Activated CD8-positive, alpha-beta T cell treated with anti-CD3 and anti-CD28 coated beads for 36 hours (primary cell): ENCODE data around the gene RAB8B. TPM values are rescaled to one million over a fixed set of nuclear protein-coding genes. Genes with fewer than 3 reads are reported as not detected.

ENCODE experiments used
- ATAC-seq: fragments of 200-7000 bp; cut with Tn5 transposase; one replicate; pipeline ENCODE4 v1.10.0; 2021; ENCODE audit warnings: mild to moderate bottlenecking, moderate library complexity
- CTCF ChIA-PET: fragments of 350-600 bp; sonication (Branson Sonifier 250); formaldehyde crosslinking; loops from one replicate; lab custom pipeline; 2021; ENCODE audit warnings: antibody characterized with exemption; lab: Charles Lee
- POLR2A ChIA-PET: fragments of 350-600 bp; sonication (Branson Sonifier 250); formaldehyde crosslinking; loops from one replicate; lab custom pipeline; 2021; ENCODE audit warnings: antibody characterized with exemption; lab: Charles Lee
- DNase-seq: peaks from one replicate; pipeline ENCODE4 v3.0.0-alpha.2; 2020
- H3K27ac Mint-ChIP-seq: one replicate; pipeline ENCODE4 v1.8.0; 2021; ENCODE audit warnings: mild to moderate bottlenecking, mixed read lengths
- H3K27me3 Mint-ChIP-seq: one replicate; pipeline ENCODE4 v1.8.0; 2021; ENCODE audit warnings: mixed read lengths
- H3K36me3 Mint-ChIP-seq: one replicate; pipeline ENCODE4 v1.8.0; 2021; ENCODE audit warnings: low read depth, mixed read lengths
- H3K4me1 Mint-ChIP-seq: one replicate; pipeline ENCODE4 v1.8.0; 2021; ENCODE audit warnings: low read depth, mixed read lengths
- H3K4me3 Mint-ChIP-seq: one replicate; pipeline ENCODE4 v1.8.0; 2021; ENCODE audit warnings: mild to moderate bottlenecking, moderate library complexity, mixed read lengths
- H3K9me3 Mint-ChIP-seq: one replicate; pipeline ENCODE4 v1.8.0; 2021; ENCODE audit warnings: mixed read lengths
- intact Hi-C: fragments of 100-400 bp; cut with micrococcal nuclease; formaldehyde crosslinking; loops from one replicate; pipeline ENCODE4 v1.10.0; 2022
- total RNA-seq, 2 experiments: library from RNA; stranded (reverse); gene quantifications; one replicate each; pipeline ENCODE4 v1.2.3, GENCODE V29; 2021
- TF ChIP-seq, protein P1 (sequence below): fragments of 200-600 bp; IDR thresholded peaks from one replicate; pipeline ENCODE4 v1.8.0; 2022; ENCODE audit warnings: antibody characterized with exemption, mild to moderate bottlenecking

RAB8B gene
- total RNA-seq, 2 experiments from 2014 or later: 252 to 261 TPM

DNA sequence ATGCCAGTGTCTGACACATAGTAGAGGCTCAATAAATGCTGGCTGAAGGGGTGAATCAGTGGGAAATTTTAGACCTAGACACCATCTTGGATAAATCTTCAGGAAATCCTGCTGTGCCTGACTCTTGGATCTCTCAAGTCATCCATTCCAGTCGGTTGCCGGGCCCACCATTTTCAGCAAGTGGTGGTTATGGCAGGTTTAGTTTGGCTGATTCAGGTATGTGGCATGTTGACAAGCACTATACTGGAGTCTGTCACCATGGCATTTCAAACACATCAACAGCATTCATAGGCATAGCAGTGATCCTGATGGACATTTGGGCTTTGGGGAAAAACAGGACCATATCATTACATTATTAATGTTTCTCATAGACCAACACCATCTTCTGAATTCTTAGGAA lies 62.3 kb downstream of the RAB8B start:
- POLR2A ChIA-PET: no interaction called here
- ATAC-seq (no peak), DNase-seq (no peak)
- Mint-ChIP-seq H3K9me3 (no peaks in the 10 kb centered on the region), H3K36me3 (peaks cover 76% of the 10 kb centered on the region), H3K4me1 (peaks cover 26% of the 10 kb centered on the region), H3K27me3 (no peaks in the 10 kb centered on the region), H3K27ac (peak overlapping the region; percentile 57), H3K4me3 (no peak overlapping the region)
- CTCF ChIA-PET: interaction anchor here (1.2 to 1.4 kb wide), 3 partner anchors 14 to 204 kb away, joined by 3 read pairs; no protein-coding TSS in a partner anchor
- intact Hi-C loops: no loop called here
- TF ChIP-seq, protein P1, sequence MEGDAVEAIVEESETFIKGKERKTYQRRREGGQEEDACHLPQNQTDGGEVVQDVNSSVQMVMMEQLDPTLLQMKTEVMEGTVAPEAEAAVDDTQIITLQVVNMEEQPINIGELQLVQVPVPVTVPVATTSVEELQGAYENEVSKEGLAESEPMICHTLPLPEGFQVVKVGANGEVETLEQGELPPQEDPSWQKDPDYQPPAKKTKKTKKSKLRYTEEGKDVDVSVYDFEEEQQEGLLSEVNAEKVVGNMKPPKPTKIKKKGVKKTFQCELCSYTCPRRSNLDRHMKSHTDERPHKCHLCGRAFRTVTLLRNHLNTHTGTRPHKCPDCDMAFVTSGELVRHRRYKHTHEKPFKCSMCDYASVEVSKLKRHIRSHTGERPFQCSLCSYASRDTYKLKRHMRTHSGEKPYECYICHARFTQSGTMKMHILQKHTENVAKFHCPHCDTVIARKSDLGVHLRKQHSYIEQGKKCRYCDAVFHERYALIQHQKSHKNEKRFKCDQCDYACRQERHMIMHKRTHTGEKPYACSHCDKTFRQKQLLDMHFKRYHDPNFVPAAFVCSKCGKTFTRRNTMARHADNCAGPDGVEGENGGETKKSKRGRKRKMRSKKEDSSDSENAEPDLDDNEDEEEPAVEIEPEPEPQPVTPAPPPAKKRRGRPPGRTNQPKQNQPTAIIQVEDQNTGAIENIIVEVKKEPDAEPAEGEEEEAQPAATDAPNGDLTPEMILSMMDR: no peak

GRCh38 chr15:63252292-63252691 lies 62.9 kb downstream of the RAB8B start:
- Mint-ChIP-seq H3K4me3 (no peak overlapping the region), H3K4me1 (peaks cover 22% of the 10 kb centered on the region), H3K27ac (peak overlapping the region; percentile 34), H3K27me3 (no peaks in the 10 kb centered on the region), H3K36me3 (peaks cover 74% of the 10 kb centered on the region), H3K9me3 (no peaks in the 10 kb centered on the region)
- DNase-seq: no peak
- POLR2A ChIA-PET: no interaction called here
- intact Hi-C loops: no loop called here
- CTCF ChIA-PET: interaction anchor here (1.2 to 1.3 kb wide), 2 partner anchors 13 to 44 kb away, joined by 3 read pairs; no protein-coding TSS in a partner anchor
- TF ChIP-seq, protein P1: no peak
- ATAC-seq: no peak

DNA sequence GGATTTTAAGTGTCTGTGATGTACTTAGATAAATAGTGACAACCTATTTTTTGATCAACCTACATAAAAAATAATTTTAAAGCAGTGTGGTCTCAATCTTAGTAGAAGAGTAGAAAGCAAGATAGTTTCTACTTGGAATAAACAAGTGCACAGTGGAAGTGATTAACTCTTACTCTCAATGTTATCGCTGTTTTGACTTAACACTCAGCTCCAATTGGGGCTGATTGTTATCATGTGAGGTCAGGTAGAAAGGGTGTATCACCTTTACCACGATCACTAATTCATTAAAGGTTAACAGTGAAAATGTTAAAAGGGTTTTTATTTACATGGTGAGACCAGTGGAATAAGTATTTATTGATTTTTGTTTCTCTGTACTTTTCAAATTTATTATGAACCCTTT lies 65.6 kb downstream of the RAB8B start:
- TF ChIP-seq, protein P1: no peak
- intact Hi-C loops: no loop called here
- H3K36me3 Mint-ChIP-seq: peaks cover 73% of the 10 kb centered on the region
- CTCF ChIA-PET: interaction anchor here (0.7 kb wide), 1 partner anchor 72 kb away, joined by 3 read pairs; no protein-coding TSS in a partner anchor
- H3K9me3 Mint-ChIP-seq: no peaks in the 10 kb centered on the region
- H3K4me1 Mint-ChIP-seq: peaks cover 22% of the 10 kb centered on the region
- ATAC-seq (no peak), DNase-seq (no peak)
- H3K4me3 Mint-ChIP-seq: no peak overlapping the region
- no peak overlapping the region for H3K27ac Mint-ChIP-seq
- no peaks in the 10 kb centered on the region for H3K27me3 Mint-ChIP-seq
- POLR2A ChIA-PET: no interaction called here

GRCh38 chr15:63255489-63255990 lies 66.1 kb downstream of the RAB8B start:
- ChIA-PET CTCF (interaction anchor here (1.2 kb wide), 1 partner anchor 208 kb away, joined by 3 read pairs; no protein-coding TSS in a partner anchor), POLR2A (no interaction called here)
- peaks cover 72% of the 10 kb centered on the region for H3K36me3 Mint-ChIP-seq
- TF ChIP-seq, protein P1: no peak
- H3K27ac Mint-ChIP-seq: peak overlapping the region; percentile 39
- intact Hi-C loops: no loop called here
- DNase-seq (no peak), ATAC-seq (no peak)
- H3K4me1 Mint-ChIP-seq: peaks cover 22% of the 10 kb centered on the region
- H3K4me3 Mint-ChIP-seq: no peak overlapping the region
- H3K9me3 Mint-ChIP-seq: no peaks in the 10 kb centered on the region
- no peaks in the 10 kb centered on the region for H3K27me3 Mint-ChIP-seq

DNA sequence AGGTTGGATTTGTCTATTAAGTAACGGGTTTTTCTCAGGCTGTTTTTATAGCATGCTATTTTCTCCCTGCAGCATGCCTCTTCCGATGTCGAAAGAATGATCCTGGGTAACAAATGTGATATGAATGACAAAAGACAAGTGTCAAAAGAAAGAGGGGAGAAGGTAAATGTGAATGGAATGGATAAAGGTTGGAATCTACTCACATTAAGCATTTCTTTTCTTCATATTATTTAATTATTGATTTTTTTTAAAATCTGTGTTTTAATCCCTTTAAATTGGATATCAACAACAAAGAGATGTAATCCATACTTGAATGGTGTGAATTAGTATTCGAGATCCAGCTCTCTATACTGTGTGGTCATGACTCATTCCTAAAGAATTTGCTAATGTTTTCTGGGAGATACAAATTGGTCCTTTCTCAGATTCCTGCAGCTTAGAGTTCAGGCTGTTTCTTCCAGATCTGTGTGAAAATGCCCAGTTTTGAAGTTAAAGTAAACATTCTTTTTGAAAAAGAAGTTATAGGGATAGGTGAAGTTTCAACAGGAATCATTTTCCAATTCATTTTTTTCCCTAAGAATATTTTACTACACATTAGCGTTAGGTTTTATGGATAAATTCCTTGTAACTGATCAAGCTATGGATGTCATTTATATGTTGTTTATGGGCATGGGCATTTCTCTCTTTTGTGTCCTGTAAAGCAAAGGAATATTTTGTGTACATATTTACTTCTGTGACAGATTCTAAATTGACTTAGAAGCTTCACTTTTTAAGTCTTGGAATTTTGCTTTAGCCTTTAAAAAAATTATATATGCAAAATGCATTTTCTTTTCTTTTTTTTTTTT lies 67.2 kb downstream of the RAB8B start:
- H3K27me3 Mint-ChIP-seq: no peaks in the 10 kb centered on the region
- POLR2A ChIA-PET: interaction anchor here (0.8 kb wide), 1 partner anchor 16 kb away, joined by 4 read pairs; no protein-coding TSS in a partner anchor

More for the DNA sequence above, 67.2 kb downstream of the RAB8B start:
- H3K9me3 Mint-ChIP-seq: no peaks in the 10 kb centered on the region
- intact Hi-C loops: no loop called here
- ATAC-seq (no peak), DNase-seq (no peak)
- peaks cover 70% of the 10 kb centered on the region for H3K36me3 Mint-ChIP-seq
- H3K27ac Mint-ChIP-seq: no peak overlapping the region
- TF ChIP-seq, protein P1: no peak
- no peak overlapping the region for H3K4me3 Mint-ChIP-seq
- peaks cover 22% of the 10 kb centered on the region for H3K4me1 Mint-ChIP-seq
- CTCF ChIA-PET: interaction anchor here (0.7 to 1.2 kb wide), 2 partner anchors 121 to 209 kb away, joined by 3 read pairs; no protein-coding TSS in a partner anchor
